GM12891 (cell line): ENCODE data around the gene ETS2.

ENCODE experiments used
- DNase-seq: peaks from one replicate; pipeline ENCODE4 v3.0.0; 2011; ENCODE audit warnings: low spot score; ENCODE audit not compliant: insufficient read length
- FAIRE-seq: peaks from 2 replicates; lab custom pipeline; 2011; peaks lifted over from hg19 to GRCh38; lab: Jason Lieb, UNC
- PAX5 ChIP-seq: IDR thresholded peaks from 2 replicates; pipeline ENCODE4 v1.6.1; 2011; ENCODE audit warnings: low read length, moderate library complexity, mild to moderate bottlenecking; ENCODE audit not compliant: insufficient read depth, severe bottlenecking
- POLR2A ChIP-seq: IDR thresholded peaks from 2 replicates; pipeline ENCODE4 v1.6.1; 2011; ENCODE audit warnings: low read depth, low read length, control low read depth
- POLR2AphosphoS5 ChIP-seq: IDR thresholded peaks from 2 replicates; pipeline ENCODE4 v1.6.1; 2011; ENCODE audit warnings: low read depth, low read length, control low read depth
- POU2F2 ChIP-seq: IDR thresholded peaks from 2 replicates; pipeline ENCODE4 v1.6.1; 2011; ENCODE audit warnings: low read depth, mild to moderate bottlenecking, control low read depth, low read length, moderate library complexity
- SPI1 ChIP-seq: IDR thresholded peaks from 2 replicates; pipeline ENCODE4 v1.6.1; 2011; ENCODE audit warnings: low read depth, low read length, control low read depth
- TAF1 ChIP-seq: IDR thresholded peaks from 2 replicates; pipeline ENCODE4 v1.6.1; 2011; ENCODE audit warnings: low read depth, low read length, control low read depth

ETS2 gene

GRCh38 chr21:38790961-38791360 is 14.8 kb upstream of the ETS2 start:
- no peak for DNase-seq
- TF ChIP-seq POLR2A, result no peak
- TF ChIP-seq PAX5, result no peak
- no peak for TF ChIP-seq POU2F2
- TF ChIP-seq SPI1, result no peak
- no peak for TF ChIP-seq POLR2AphosphoS5
- FAIRE-seq, result no peak

DNA sequence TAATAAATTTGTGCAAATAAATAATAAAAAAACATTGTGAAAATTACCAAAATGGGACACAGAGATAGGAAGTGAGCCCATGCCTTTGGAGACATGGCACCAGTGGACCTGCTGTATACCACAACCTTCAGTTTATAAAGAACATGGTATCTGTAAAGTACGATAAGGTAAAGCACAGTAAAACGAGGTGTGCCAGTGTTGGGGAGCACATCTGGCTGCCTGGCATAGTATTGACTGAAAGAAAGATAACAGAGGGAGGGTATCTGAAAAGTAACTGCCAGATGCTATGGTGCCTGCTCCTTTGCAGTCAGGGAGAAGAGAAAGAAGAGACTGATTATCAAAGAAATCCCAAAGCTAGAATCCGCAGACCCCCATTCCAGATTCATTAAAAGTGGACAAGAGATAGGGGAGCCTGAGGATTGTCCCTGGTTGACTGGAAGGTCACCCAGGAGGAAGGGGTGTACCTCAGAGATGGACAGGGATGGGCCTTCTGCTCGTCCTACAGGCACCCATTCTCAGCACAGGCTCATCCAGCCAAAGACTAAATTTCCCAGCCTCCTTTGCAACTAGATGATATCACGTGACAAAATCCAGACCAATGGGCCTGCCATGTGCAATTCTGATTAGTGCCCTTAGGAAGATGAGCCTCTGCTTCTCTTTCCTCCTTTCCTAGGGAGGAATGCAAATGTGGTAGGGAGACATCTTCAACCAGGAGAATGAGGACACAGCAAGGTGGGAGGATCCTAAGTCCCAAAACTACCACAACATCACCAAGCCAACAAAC is 12.9 kb upstream of the ETS2 start:
- FAIRE-seq, result no peak
- no peak for DNase-seq
- TF ChIP-seq PAX5 (no peak), SPI1 (no peak), POU2F2 (no peak), TAF1 (no peak), POLR2AphosphoS5 (no peak), POLR2A (no peak)

DNA sequence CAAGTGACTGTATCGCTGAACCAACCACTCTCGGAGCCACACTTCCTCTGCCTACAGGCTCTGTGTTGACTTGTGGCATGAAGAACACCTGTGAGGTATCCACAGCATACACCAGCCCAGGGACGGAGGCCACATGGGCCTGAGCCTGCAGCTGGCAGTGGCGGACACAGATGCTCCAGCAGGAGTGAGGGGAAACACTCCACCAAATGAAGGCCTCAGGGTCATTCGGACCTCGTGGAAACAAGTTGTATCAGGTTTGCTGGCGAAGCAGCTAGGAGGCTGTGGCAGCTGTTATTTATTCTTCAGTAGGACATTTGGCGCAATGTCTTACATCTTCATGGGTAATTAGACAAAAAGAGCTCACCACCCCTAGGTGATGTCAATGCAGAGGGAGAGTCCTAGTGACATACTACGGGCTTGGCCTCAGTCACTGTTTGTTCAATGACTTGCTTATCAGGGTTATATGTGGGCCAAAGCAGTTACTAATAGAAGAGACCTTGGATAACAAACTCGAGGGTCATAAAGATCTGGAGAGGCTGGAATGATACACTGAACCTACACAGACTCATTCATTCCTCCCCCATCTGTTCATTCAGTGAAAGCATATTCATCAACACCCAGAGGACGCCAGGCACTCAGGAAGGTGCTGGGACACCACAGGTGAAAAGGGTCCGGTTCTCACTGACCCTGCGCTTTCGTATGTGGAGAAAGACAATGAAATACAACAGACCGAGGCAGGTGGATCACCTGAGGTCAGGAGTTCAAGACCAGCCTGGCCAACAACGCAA is 11.6 kb upstream of the ETS2 start:
- DNase-seq, result no peak
- no peak for TF ChIP-seq SPI1
- no peak for FAIRE-seq

GRCh38 chr21:38794978-38795377 is 10.8 kb upstream of the ETS2 start:
- FAIRE-seq (no peak), DNase-seq (no peak)
- TF ChIP-seq PAX5 (no peak), POU2F2 (no peak), TAF1 (no peak), SPI1 (no peak), POLR2AphosphoS5 (no peak), POLR2A (no peak)

DNA sequence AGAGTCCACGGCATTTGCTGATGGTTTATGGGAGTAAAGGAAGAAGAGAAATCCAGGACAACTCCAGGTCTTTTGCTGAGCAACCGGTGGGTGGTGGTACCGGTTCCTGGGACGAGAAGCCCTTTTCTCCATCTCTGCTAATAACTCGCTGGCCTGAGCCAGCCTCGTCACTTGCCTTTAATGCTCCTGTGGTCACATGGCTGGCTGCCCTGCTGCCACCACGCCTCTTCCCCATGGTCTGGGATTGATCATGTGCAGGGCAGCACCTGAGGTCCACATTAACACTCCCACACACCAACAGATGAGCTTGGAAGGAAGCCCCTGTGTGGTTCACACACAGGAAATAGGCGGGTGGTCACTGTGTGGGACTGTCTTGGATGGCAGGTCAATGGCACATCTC is 10.3 kb upstream of the ETS2 start:
- FAIRE-seq, result no peak
- TF ChIP-seq SPI1, result no peak
- TF ChIP-seq POLR2AphosphoS5, result no peak
- no peak for TF ChIP-seq TAF1
- no peak for TF ChIP-seq PAX5
- no peak for TF ChIP-seq POLR2A
- TF ChIP-seq POU2F2, result no peak
- DNase-seq, result no peak

DNA sequence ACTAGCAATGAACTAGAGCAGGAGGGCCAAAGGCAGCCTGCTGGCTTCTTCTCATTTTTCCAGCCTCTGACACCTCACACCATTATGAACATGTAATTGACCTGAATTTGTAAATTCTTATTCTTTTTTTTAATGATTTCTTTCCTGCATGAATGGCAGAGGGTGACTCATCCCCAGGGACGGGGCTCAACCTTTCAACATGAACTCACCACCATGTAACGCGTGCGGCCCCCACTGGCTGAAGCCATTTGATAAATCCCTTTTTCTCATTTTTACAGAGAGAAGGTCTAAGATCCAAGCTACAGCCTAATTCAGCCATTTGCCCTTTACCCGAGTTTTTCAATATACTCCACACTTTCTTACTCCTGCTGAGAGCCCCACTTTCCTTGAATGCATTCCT is 9.3 kb upstream of the ETS2 start:
- TF ChIP-seq SPI1, result no peak
- no peak for DNase-seq

DNA sequence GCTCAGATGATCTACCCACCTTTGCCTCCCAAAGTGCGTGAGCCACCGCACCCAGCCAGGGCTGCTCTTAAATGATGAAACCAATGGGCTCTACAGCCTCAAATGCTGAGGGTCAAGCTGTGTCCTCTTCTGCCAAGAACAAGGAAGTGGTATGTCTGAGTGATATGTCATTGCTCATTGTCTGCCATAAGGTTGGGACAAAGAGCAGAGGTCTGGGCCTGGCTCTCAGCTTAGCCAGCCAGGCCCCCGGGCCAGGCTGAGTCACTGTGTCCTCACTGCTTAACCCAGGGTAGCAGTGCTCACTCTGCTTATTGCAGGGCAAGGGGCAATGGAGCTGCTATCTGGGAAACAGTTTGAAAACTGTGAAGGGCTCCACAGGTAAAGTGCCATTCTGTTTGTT is 8.3 kb upstream of the ETS2 start:
- TF ChIP-seq PAX5, result no peak
- no peak for TF ChIP-seq SPI1
- no peak for TF ChIP-seq POLR2A
- no peak for TF ChIP-seq TAF1
- no peak for TF ChIP-seq POU2F2
- no peak for TF ChIP-seq POLR2AphosphoS5
- FAIRE-seq (no peak), DNase-seq (no peak)

More for the DNA sequence above, 9.3 kb upstream of the ETS2 start:
- no peak for FAIRE-seq

- no peak for DNase-seq
- no peak for FAIRE-seq
- TF ChIP-seq POLR2A, result no peak
- TF ChIP-seq SPI1, result no peak
- TF ChIP-seq POLR2AphosphoS5, result no peak
- TF ChIP-seq POU2F2, result no peak
- TF ChIP-seq PAX5, result no peak
- TF ChIP-seq TAF1, result no peak
Measured at GRCh38 chr21:38798081-38798480, 7.6 kb upstream of the ETS2 start.

DNA sequence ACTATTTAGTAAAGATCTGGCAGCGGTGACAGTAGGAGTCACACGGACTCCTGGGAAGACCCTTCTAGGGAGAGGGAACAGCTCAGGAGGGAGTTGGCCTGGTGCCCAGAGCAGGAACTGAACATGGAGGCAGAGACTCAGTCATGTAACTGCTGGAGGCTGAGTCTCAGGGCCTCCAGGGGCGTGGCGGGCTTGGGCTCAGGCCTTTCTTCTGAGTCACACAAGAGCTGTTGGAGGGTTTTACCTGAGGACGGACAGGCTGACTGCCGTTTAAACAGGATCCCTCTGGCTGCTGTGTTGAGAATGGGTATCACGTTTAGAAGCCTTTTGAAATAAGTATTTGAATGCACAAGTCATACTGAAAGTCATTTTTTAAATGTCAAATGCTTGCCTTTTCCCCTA is 7.2 kb upstream of the ETS2 start:
- no peak for FAIRE-seq
- no peak for DNase-seq
- TF ChIP-seq PAX5 (no peak), POLR2A (no peak), POLR2AphosphoS5 (no peak), TAF1 (no peak), POU2F2 (no peak), SPI1 (no peak)

- no peak for DNase-seq
- TF ChIP-seq TAF1 (no peak), POLR2A (no peak), POLR2AphosphoS5 (no peak), PAX5 (no peak), POU2F2 (no peak), SPI1 (no peak)
- FAIRE-seq, result no peak
Measured at GRCh38 chr21:38800046-38800758, 5.5 kb upstream of the ETS2 start.
